CD4-positive, alpha-beta T cell (primary cell): ENCODE measurements around the gene ASPHD2. TPM values are rescaled to one million over a fixed set of nuclear protein-coding genes. Genes with fewer than 3 reads are reported as not detected.

Experiments used
- ATAC-seq: fragments of 200-7000 bp; cut with Tn5 transposase; one replicate; pipeline ENCODE4 v1.10.0; 2022; ENCODE audit warnings: mild to moderate bottlenecking; ENCODE audit not compliant: poor library complexity
- CTCF ChIA-PET: fragments of 350-600 bp; sonication (Branson Sonifier 250); formaldehyde crosslinking; loops from one replicate; lab custom pipeline; 2021; ENCODE audit warnings: antibody characterized with exemption, inconsistent platforms; lab: Charles Lee
- POLR2A ChIA-PET: fragments of 350-600 bp; sonication (Branson Sonifier 250); formaldehyde crosslinking; loops from one replicate; lab custom pipeline; 2021; ENCODE audit warnings: antibody characterized with exemption, inconsistent platforms; lab: Charles Lee
- DNase-seq, 14 experiments: peaks; one replicate each; pipeline ENCODE4 v3.0.0-alpha.2; 2013 to 2020; ENCODE audit warnings: mixed read lengths in 2 of 14
- H3K27ac ChIP-seq, 2 donors: one replicate each; pipeline versions ENCODE4 v1.5.1 to v1.7.0; 2013; ENCODE audit warnings: low read length in 2 of 2, low read depth in 1 of 2, mild to moderate bottlenecking in 1 of 2
- H3K27me3 ChIP-seq, 2 experiments: 1 replicate in 1 of 2; 2 replicates in 1 of 2; pipeline versions ENCODE4 v1.6.1 to v1.7.0; 2013; ENCODE audit warnings: low read length in 2 of 2, control low read depth in 1 of 2, mild to moderate bottlenecking in 1 of 2, moderate library complexity in 1 of 2; ENCODE audit not compliant: insufficient read depth in 2 of 2, control insufficient read depth in 1 of 2
- H3K36me3 ChIP-seq: one replicate; pipeline ENCODE4 v1.6.1; 2013; ENCODE audit warnings: low read length, control low read depth; ENCODE audit not compliant: insufficient read depth
- H3K4me1 ChIP-seq: one replicate; pipeline ENCODE4 v1.6.1; 2013; ENCODE audit warnings: low read length, control low read depth; ENCODE audit not compliant: insufficient read depth
- H3K4me3 ChIP-seq: one replicate; pipeline ENCODE4 v1.5.1; 2013; ENCODE audit warnings: mild to moderate bottlenecking, low read length, moderate library complexity
- H3K9me3 ChIP-seq, 2 experiments: 1 replicate in 1 of 2; 2 replicates in 1 of 2; pipeline versions ENCODE4 v1.6.1 to v1.7.0; 2013; ENCODE audit warnings: low read length in 2 of 2, mild to moderate bottlenecking in 2 of 2, control low read depth in 1 of 2, moderate library complexity in 1 of 2; ENCODE audit not compliant: control insufficient read depth in 1 of 2, insufficient read depth in 1 of 2
- H3K27ac Mint-ChIP-seq: one replicate; pipeline ENCODE4 v1.8.0; 2020; ENCODE audit warnings: mixed read lengths
- H3K27me3 Mint-ChIP-seq: one replicate; pipeline ENCODE4 v1.8.0; 2021; ENCODE audit warnings: mixed read lengths
- H3K36me3 Mint-ChIP-seq: one replicate; pipeline ENCODE4 v1.8.0; 2021; ENCODE audit warnings: low read depth, mixed read lengths
- H3K4me1 Mint-ChIP-seq: one replicate; pipeline ENCODE4 v1.8.0; 2021; ENCODE audit warnings: low read depth, mixed read lengths
- H3K4me3 Mint-ChIP-seq: one replicate; pipeline ENCODE4 v1.8.0; 2020; ENCODE audit warnings: mild to moderate bottlenecking, mixed read lengths
- H3K9me3 Mint-ChIP-seq: one replicate; pipeline ENCODE4 v1.8.0; 2020; ENCODE audit warnings: mixed read lengths
- intact Hi-C, 2 experiments: fragments of 100-400 bp; cut with DNase I in 1 of 2; cut with micrococcal nuclease in 1 of 2; formaldehyde crosslinking; loops; one replicate each; pipeline versions ENCODE4 v1.15.1 to v1.9.0; 2023 to 2025; cut with DNase I, micrococcal nuclease
- total RNA-seq, 174 experiments: library from RNA in 2 of 174; stranded (reverse) in 2 of 174; gene quantifications; one replicate each; pipeline ENCODE4 v1.2.3 and lab custom pipeline; 2021 to 2026
- TF ChIP-seq, protein P1 (sequence below): fragments of 200-600 bp; IDR thresholded peaks from one replicate; pipeline ENCODE4 v1.8.0; 2022; ENCODE audit warnings: antibody characterized with exemption, mild to moderate bottlenecking

Gene ASPHD2
- total RNA-seq, 2 experiments from 2014 or later, result 0.70 to 0.85 TPM

- ATAC-seq (no peak), DNase-seq (no peak)
- Histone ChIP-seq H3K4me1 (peaks cover 8% of the 10 kb centered on the region), H3K36me3 (peaks cover 70% of the 10 kb centered on the region), H3K27ac (no peak overlapping the region), H3K9me3 (no peaks in the 10 kb centered on the region), H3K4me3 (no peak overlapping the region), H3K27me3 (no peaks in the 10 kb centered on the region)
- Mint-ChIP-seq H3K9me3 (no peaks in the 10 kb centered on the region), H3K4me3 (no peak overlapping the region), H3K36me3 (peaks cover 79% of the 10 kb centered on the region), H3K27ac (no peak overlapping the region), H3K4me1 (peaks cover 20% of the 10 kb centered on the region), H3K27me3 (no peaks in the 10 kb centered on the region)
- TF ChIP-seq, protein P1, sequence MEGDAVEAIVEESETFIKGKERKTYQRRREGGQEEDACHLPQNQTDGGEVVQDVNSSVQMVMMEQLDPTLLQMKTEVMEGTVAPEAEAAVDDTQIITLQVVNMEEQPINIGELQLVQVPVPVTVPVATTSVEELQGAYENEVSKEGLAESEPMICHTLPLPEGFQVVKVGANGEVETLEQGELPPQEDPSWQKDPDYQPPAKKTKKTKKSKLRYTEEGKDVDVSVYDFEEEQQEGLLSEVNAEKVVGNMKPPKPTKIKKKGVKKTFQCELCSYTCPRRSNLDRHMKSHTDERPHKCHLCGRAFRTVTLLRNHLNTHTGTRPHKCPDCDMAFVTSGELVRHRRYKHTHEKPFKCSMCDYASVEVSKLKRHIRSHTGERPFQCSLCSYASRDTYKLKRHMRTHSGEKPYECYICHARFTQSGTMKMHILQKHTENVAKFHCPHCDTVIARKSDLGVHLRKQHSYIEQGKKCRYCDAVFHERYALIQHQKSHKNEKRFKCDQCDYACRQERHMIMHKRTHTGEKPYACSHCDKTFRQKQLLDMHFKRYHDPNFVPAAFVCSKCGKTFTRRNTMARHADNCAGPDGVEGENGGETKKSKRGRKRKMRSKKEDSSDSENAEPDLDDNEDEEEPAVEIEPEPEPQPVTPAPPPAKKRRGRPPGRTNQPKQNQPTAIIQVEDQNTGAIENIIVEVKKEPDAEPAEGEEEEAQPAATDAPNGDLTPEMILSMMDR, result no peak
- POLR2A ChIA-PET, result no interaction called here
- intact Hi-C loops, result no loop called here
- CTCF ChIA-PET, result interaction anchor here (2.0 kb wide), 1 partner anchor 13 kb away, joined by 6 read pairs; no protein-coding TSS in a partner anchor
Measured at GRCh38 chr22:26489447-26490036, 60.5 kb downstream of the ASPHD2 start.

DNA sequence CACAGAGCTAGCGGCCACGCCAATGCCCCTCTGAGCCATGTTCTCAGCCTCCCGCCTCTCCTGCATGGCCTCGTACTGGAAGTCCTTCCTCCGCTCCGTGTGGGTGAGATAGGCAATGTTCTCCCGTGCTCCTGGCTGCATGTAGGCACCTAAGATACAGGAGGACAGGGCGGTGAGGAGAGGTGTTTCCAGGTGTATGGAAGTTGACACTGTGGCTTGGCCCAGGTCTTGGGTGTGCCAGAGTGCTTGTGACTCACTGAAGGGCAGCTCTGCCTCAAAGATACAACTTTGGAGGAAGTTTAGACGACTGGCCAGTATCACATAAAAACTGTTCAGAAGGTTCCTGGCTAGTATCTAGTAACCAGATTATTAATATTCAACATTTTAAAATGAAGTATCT is 63.2 kb downstream of the ASPHD2 start:
- intact Hi-C loops, result no loop called here
- H3K36me3 ChIP-seq, result peaks cover 92% of the 10 kb centered on the region
- ChIA-PET POLR2A (no interaction called here), CTCF (no interaction called here)
- no peaks in the 10 kb centered on the region for H3K4me1 ChIP-seq
- H3K4me3 Mint-ChIP-seq, result no peak overlapping the region
- DNase-seq (no peak), ATAC-seq (no peak)
- no peaks in the 10 kb centered on the region for H3K4me1 Mint-ChIP-seq
- H3K27me3 Mint-ChIP-seq, result no peaks in the 10 kb centered on the region
- TF ChIP-seq, protein P1, result no peak
- peaks cover 95% of the 10 kb centered on the region for H3K36me3 Mint-ChIP-seq
- no peak overlapping the region for H3K4me3 ChIP-seq
- H3K9me3 ChIP-seq, result no peaks in the 10 kb centered on the region
- no peaks in the 10 kb centered on the region for H3K27me3 ChIP-seq
- no peak overlapping the region for H3K27ac ChIP-seq
- no peaks in the 10 kb centered on the region for H3K9me3 Mint-ChIP-seq
- H3K27ac Mint-ChIP-seq, result no peak overlapping the region

DNA sequence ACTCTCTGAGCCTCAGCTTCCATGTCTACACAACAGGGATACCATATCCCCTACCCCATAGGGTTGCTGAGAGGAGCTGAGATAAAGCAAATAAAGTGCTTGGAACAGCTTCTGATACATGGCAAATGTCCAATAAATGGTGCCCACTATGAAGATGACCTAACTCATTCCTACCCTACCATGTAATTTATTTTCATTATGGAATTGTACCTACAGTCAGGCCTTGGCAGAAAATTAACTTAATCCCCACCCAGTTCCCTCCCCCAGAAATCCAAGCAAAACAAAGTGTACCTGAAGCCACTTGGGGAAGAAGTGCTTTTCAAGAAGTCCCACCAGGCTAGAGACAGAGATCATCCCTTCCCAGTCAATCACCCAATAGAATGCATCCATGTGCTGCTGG is 65.4 kb downstream of the ASPHD2 start:
- peaks cover 84% of the 10 kb centered on the region for H3K36me3 ChIP-seq
- Mint-ChIP-seq H3K9me3 (no peaks in the 10 kb centered on the region), H3K36me3 (peaks cover 92% of the 10 kb centered on the region), H3K27ac (no peak overlapping the region), H3K4me3 (no peak overlapping the region), H3K27me3 (no peaks in the 10 kb centered on the region), H3K4me1 (no peaks in the 10 kb centered on the region)
- ChIA-PET POLR2A (interaction anchor here (2.8 kb wide), 1 partner anchor 11 kb away, joined by 22 read pairs; the partner anchor contains the start of genes HPS4 and SRRD), CTCF (interaction anchor here (1.7 kb wide), 1 partner anchor 8 kb away, joined by 5 read pairs; no protein-coding TSS in a partner anchor)
- ATAC-seq (no peak), DNase-seq (no peak)
- H3K9me3 ChIP-seq, result no peaks in the 10 kb centered on the region
- H3K27ac ChIP-seq, result no peak overlapping the region
- H3K4me1 ChIP-seq, result no peaks in the 10 kb centered on the region
- H3K4me3 ChIP-seq, result no peak overlapping the region
- no peaks in the 10 kb centered on the region for H3K27me3 ChIP-seq
- intact Hi-C loops, result no loop called here
- TF ChIP-seq, protein P1, result no peak

Other genes starting within 250 kb of the ASPHD2 start
- 10 to 100 TPM; 61.6 to 67.0 TPM for gene HPS4, start 54.5 kb downstream of the ASPHD2 start, total RNA-seq
- 10 to 100 TPM; 25.8 to 27.2 TPM for gene SRRD, start 54.6 kb downstream of the ASPHD2 start, total RNA-seq
- 100 to 1,000 TPM; 111 TPM for gene TFIP11, start 83.2 kb downstream of the ASPHD2 start, total RNA-seq
- gene TPST2, start 160.9 kb downstream of the ASPHD2 start, total RNA-seq, result 1 to 10 TPM; 7.2 to 7.4 TPM
- gene CRYBB1, start 188.8 kb downstream of the ASPHD2 start, total RNA-seq, result not detected
- gene CRYBA4, start 192.7 kb downstream of the ASPHD2 start, total RNA-seq, result not detected
- 10 to 100 TPM; 26.8 to 27.2 TPM for gene MIAT, start 228.3 kb downstream of the ASPHD2 start, total RNA-seq